Effector memory CD8-positive, alpha-beta T cell (primary cell): Measurements from ENCODE around the gene PKP1.

ENCODE experiments used
- ATAC-seq: fragments of 150-1000 bp; cut with Tn5 transposase; replicated peaks from 2 replicates; pipeline ENCODE4 v1.10.0; 2021; ENCODE audit warnings: mild to moderate bottlenecking, moderate library complexity
- DNase-seq, 3 experiments: peaks; one replicate each; pipeline ENCODE4 v3.0.0; 2021
- H3K27ac Mint-ChIP-seq, 2 donors: one replicate each; pipeline ENCODE4 v1.8.0; 2022; ENCODE audit warnings: mild to moderate bottlenecking in 2 of 2, mixed read lengths in 2 of 2, moderate library complexity in 2 of 2
- H3K27me3 Mint-ChIP-seq, 2 donors: one replicate each; pipeline ENCODE4 v1.8.0; 2022; ENCODE audit warnings: mixed read lengths in 2 of 2
- H3K36me3 Mint-ChIP-seq: one replicate; pipeline ENCODE4 v1.8.0; 2022; ENCODE audit warnings: mild to moderate bottlenecking, moderate library complexity, mixed read lengths; ENCODE audit not compliant: insufficient read depth
- H3K4me1 Mint-ChIP-seq, 2 donors: one replicate each; pipeline ENCODE4 v1.8.0; 2022; ENCODE audit warnings: low read depth in 2 of 2, mixed read lengths in 2 of 2
- H3K4me3 Mint-ChIP-seq, 2 donors: one replicate each; pipeline ENCODE4 v1.8.0; 2022; ENCODE audit warnings: mild to moderate bottlenecking in 2 of 2, mixed read lengths in 2 of 2, moderate library complexity in 2 of 2
- H3K9me3 Mint-ChIP-seq, 2 donors: one replicate each; pipeline ENCODE4 v1.8.0; 2022; ENCODE audit warnings: mixed read lengths in 2 of 2

Gene PKP1

DNA sequence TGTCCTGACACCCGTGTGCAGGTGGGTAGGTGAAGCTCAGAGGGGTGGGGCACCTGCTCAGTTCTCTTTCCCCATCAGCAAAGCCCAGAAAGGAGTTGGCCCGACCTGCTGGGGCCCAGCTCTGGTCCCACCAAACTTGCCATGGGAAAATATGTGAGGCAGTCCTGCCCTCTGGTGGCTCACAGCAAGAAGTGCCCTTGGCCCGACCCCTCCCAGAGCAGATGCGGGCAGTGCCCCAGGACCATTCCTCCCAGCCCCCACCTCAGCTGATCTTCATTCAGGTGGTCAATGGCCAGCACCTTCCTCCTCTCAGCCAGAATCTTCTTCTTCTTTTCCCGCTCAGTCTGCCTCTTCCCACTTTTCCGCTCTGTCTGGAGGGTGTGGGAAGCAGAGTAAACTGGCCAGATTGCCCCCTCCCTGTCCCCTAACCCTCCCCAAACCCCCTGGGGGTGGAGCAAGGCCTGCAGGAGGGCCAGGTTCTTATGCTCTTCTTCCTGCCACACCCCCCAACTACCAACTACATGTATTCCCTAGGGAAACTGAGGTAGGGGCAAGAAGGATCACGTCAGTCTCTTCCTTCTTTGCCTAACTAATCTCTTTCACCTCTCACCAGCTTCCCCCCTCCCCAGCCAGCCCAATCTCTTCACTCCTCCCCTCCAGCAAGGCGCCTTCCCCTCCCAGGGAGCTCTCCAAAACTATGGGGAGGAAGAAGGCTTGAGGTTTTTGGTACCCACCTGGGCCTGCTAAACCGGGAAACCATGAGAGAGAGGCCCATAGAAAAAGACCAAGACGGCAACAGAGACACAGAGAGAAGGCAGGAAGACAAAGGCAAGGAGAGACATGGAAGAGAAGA is 78.6 kb downstream of the PKP1 start:
- no peaks in the 10 kb centered on the region for H3K36me3 Mint-ChIP-seq
- H3K4me1 Mint-ChIP-seq, result peaks cover 0 to 2% of the 10 kb centered on the region in 2 donors
- ATAC-seq, result no peak
- H3K9me3 Mint-ChIP-seq, result no peaks in the 10 kb centered on the region
- H3K4me3 Mint-ChIP-seq, result no peak overlapping the region
- DNase-seq, result no peak
- H3K27me3 Mint-ChIP-seq, result peaks cover 24 to 98% of the 10 kb centered on the region in 2 donors
- no peak overlapping the region for H3K27ac Mint-ChIP-seq

DNA sequence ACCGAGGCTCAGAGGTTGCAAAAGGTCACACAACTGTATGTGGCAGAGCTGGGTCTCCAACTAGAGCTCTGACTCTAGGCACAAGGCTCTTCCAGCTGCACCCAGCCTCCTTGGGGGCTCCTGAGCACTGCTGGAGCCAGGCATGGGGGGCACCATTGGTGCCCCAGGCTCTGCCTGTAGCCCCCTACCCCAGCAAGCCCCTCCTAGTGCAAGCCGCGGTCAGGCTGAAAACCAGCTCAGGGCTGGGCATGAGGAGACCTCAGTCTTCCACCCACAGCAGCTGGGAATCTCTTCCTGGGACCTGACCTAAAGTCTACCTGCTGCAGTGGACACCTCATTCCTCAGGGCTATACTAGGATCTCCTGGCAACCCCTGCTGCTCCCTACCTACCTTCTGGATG is 79.6 kb downstream of the PKP1 start:
- H3K36me3 Mint-ChIP-seq, result no peaks in the 10 kb centered on the region
- H3K4me3 Mint-ChIP-seq, result no peak overlapping the region
- DNase-seq, result no peak
- ATAC-seq, result no peak
- no peak overlapping the region for H3K27ac Mint-ChIP-seq
- H3K9me3 Mint-ChIP-seq, result no peaks in the 10 kb centered on the region
- H3K4me1 Mint-ChIP-seq, result no peaks in the 10 kb centered on the region
- H3K27me3 Mint-ChIP-seq, result peaks cover 31 to 100% of the 10 kb centered on the region in 2 donors

- no peaks in the 10 kb centered on the region for H3K36me3 Mint-ChIP-seq
- H3K27me3 Mint-ChIP-seq, result peaks cover 29 to 100% of the 10 kb centered on the region in 2 donors
- ATAC-seq, result no peak
- no peaks in the 10 kb centered on the region for H3K4me1 Mint-ChIP-seq
- H3K27ac Mint-ChIP-seq, result no peak overlapping the region
- H3K4me3 Mint-ChIP-seq, result no peak overlapping the region
- H3K9me3 Mint-ChIP-seq, result no peaks in the 10 kb centered on the region
- no peak for DNase-seq
Measured at GRCh38 chr1:201363467-201363866, 80.2 kb downstream of the PKP1 start.

GRCh38 chr1:201364808-201365105 is 81.5 kb downstream of the PKP1 start:
- H3K36me3 Mint-ChIP-seq, result peaks cover 2% of the 10 kb centered on the region
- no peaks in the 10 kb centered on the region for H3K4me1 Mint-ChIP-seq
- H3K27me3 Mint-ChIP-seq, result peaks cover 27 to 100% of the 10 kb centered on the region in 2 donors
- DNase-seq, result no peak
- no peak overlapping the region for H3K4me3 Mint-ChIP-seq
- no peak for ATAC-seq
- H3K27ac Mint-ChIP-seq, result no peak overlapping the region
- H3K9me3 Mint-ChIP-seq, result no peaks in the 10 kb centered on the region

DNA sequence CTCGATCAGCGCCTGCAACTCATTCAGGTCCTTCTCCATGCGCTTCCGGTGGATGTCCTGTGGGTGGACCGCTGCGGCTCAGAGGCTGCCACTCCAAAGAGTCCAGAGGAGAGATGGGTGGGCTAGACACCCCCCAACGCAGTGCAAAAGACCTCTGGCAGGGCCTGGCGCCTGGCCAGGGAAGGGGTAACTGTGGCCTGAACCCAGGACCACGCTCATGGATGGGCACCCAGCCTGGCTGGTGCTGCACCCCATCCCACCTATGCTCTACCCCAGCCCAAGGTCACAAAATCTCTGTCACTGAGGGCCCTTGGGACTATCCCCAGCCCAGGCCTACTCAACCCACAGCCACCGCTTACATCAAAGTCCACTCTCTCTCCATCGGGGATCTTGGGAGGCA is 81.9 kb downstream of the PKP1 start:
- no peak for ATAC-seq
- peaks cover 2% of the 10 kb centered on the region for H3K36me3 Mint-ChIP-seq

GRCh38 chr1:201366696-201367095 is 83.4 kb downstream of the PKP1 start:
- DNase-seq (no peak), ATAC-seq (no peak)
- Mint-ChIP-seq H3K4me1 (no peaks in the 10 kb centered on the region), H3K27ac (no peak overlapping the region), H3K36me3 (peaks cover 2% of the 10 kb centered on the region), H3K27me3 (peaks cover 33 to 100% of the 10 kb centered on the region in 2 donors), H3K4me3 (no peak overlapping the region), H3K9me3 (no peaks in the 10 kb centered on the region)

More for the DNA sequence above, 81.9 kb downstream of the PKP1 start:
- no peak overlapping the region for H3K4me3 Mint-ChIP-seq
- DNase-seq, result no peak
- H3K4me1 Mint-ChIP-seq, result no peaks in the 10 kb centered on the region
- H3K27me3 Mint-ChIP-seq, result peaks cover 25 to 100% of the 10 kb centered on the region in 2 donors
- H3K27ac Mint-ChIP-seq, result no peak overlapping the region
- H3K9me3 Mint-ChIP-seq, result no peaks in the 10 kb centered on the region

DNA sequence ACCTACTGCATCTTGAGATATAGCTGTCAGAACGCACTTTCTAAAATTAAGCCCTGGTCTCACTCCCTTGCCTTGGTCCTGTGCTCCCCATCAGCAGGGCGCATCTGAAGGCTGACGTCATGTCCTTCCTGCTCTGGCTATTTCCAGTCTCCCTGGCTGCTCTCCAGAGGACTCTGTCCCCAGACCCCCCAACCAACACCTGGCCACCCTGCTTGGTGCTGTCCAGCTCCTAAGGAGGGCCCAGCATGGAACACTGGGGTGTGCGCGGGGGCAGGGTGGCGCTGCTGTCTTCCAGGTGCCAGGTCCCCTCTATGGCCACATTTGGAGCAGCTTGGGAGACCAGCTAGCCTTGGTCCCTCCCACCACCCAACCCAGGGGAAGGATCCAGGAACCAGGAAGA is 85.9 kb downstream of the PKP1 start:
- H3K27me3 Mint-ChIP-seq, result peaks cover 27 to 98% of the 10 kb centered on the region in 2 donors
- no peaks in the 10 kb centered on the region for H3K4me1 Mint-ChIP-seq
- H3K27ac Mint-ChIP-seq, result no peak overlapping the region
- DNase-seq, result no peak
- ATAC-seq, result no peak
- H3K4me3 Mint-ChIP-seq, result no peak overlapping the region
- H3K36me3 Mint-ChIP-seq, result peaks cover 2% of the 10 kb centered on the region
- no peaks in the 10 kb centered on the region for H3K9me3 Mint-ChIP-seq

DNA sequence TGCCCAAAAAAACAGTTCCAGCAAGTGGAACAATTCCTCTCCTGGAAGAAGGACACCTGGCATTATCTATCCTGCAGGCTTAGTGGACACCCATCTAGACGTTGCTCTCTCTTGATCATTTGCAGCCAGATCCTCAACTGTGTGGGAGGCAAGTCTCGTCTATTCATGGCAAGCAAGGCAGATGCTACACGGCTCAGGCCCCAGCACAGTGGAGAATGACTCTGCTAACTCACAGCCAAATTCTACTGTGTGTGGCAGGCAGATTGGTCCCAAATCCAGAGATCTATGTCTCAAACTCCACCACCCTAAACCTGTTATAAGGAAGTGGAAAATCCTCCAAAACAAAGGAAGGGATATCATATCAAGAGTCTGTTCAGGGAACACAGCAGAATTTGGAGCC is 87.2 kb downstream of the PKP1 start:
- Mint-ChIP-seq H3K4me1 (no peaks in the 10 kb centered on the region), H3K9me3 (no peaks in the 10 kb centered on the region), H3K36me3 (peaks cover 2% of the 10 kb centered on the region), H3K27me3 (peaks cover 27 to 98% of the 10 kb centered on the region in 2 donors), H3K27ac (no peak overlapping the region), H3K4me3 (no peak overlapping the region)
- DNase-seq (no peak), ATAC-seq (no peak)

GRCh38 chr1:201371276-201371675 is 88.0 kb downstream of the PKP1 start:
- no peak overlapping the region for H3K4me3 Mint-ChIP-seq
- no peaks in the 10 kb centered on the region for H3K9me3 Mint-ChIP-seq
- H3K27ac Mint-ChIP-seq, result no peak overlapping the region
- peaks cover 30 to 98% of the 10 kb centered on the region in 2 donors for H3K27me3 Mint-ChIP-seq
- peaks cover 2% of the 10 kb centered on the region for H3K36me3 Mint-ChIP-seq
- ATAC-seq (no peak), DNase-seq (no peak)
- no peaks in the 10 kb centered on the region for H3K4me1 Mint-ChIP-seq

DNA sequence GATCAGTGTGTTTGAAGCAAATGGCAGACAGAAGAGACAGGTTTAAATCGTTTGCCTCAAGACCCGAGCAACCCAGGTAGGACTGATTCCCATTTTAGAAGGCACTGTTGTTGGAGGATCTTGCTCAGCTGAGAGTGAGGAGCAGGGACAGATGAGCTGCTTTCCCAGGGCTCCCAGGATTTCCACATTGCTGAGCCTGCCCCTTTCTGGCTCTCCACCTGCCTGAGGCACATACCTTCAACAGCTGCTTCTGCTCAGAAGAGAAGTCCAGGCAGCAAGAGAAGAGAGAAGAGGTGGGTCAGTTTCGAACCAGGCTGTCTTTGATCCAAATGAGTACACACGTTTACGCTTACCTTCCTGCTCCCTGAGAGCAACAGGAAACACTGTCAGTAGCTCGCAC is 88.5 kb downstream of the PKP1 start:
- H3K36me3 Mint-ChIP-seq, result peaks cover 2% of the 10 kb centered on the region
- H3K9me3 Mint-ChIP-seq, result no peaks in the 10 kb centered on the region
- ATAC-seq, result no peak
- H3K27me3 Mint-ChIP-seq, result peaks cover 33 to 98% of the 10 kb centered on the region in 2 donors
- DNase-seq, result no peak
- H3K27ac Mint-ChIP-seq, result no peak overlapping the region
- H3K4me3 Mint-ChIP-seq, result no peak overlapping the region
- no peaks in the 10 kb centered on the region for H3K4me1 Mint-ChIP-seq

DNA sequence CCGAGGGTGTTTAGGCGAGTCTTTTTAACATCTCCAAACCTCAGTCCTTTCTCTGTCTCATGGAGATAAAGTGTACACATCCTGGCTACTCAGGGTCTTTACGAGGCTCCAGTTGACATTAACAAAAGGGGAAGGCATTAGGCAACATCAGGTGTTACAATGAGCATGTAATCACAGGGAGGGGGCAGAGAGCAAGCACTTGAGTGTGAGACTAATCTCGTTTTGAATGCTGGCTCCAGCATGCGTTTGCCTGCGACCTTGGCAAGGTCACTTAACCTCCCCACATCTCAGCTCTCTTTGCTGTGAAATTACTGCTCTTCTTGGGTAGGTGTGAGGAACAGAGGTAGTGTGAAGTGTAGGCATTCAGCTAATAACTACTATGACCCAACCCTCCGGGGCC is 91.1 kb downstream of the PKP1 start:
- Mint-ChIP-seq H3K9me3 (no peaks in the 10 kb centered on the region), H3K36me3 (no peaks in the 10 kb centered on the region), H3K27ac (no peak overlapping the region), H3K27me3 (peaks cover 22 to 91% of the 10 kb centered on the region in 2 donors), H3K4me3 (no peak overlapping the region), H3K4me1 (no peaks in the 10 kb centered on the region)
- no peak for DNase-seq
- no peak for ATAC-seq

GRCh38 chr1:201375169-201375568 is 91.9 kb downstream of the PKP1 start:
- H3K4me1 Mint-ChIP-seq, result no peaks in the 10 kb centered on the region
- no peak overlapping the region for H3K4me3 Mint-ChIP-seq
- H3K27ac Mint-ChIP-seq, result no peak overlapping the region
- DNase-seq (no peak), ATAC-seq (no peak)
- no peaks in the 10 kb centered on the region for H3K9me3 Mint-ChIP-seq
- no peaks in the 10 kb centered on the region for H3K36me3 Mint-ChIP-seq
- peaks cover 20 to 83% of the 10 kb centered on the region in 2 donors for H3K27me3 Mint-ChIP-seq

DNA sequence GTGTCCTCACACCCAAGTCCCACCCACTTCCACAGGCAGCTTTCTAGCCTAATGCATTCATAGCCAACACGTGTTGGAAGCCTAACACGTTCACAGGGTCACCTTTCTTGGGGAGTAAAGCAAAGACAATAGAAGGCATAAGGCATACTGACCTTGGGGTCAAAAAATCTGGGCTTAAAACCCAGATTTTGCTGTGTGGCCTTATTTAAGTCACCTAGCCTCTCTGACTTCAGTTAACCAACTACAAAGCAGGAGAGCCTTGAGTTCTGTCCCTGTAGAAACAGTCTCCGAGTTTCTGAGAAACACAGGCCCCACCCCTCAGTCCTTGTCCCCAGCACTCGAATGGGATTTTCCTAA is 92.8 kb downstream of the PKP1 start:
- no peak overlapping the region for H3K4me3 Mint-ChIP-seq
- H3K27me3 Mint-ChIP-seq, result peaks cover 18 to 78% of the 10 kb centered on the region in 2 donors
- no peaks in the 10 kb centered on the region for H3K36me3 Mint-ChIP-seq
- ATAC-seq (no peak), DNase-seq (no peak)
- H3K9me3 Mint-ChIP-seq, result no peaks in the 10 kb centered on the region
- H3K4me1 Mint-ChIP-seq, result no peaks in the 10 kb centered on the region
- H3K27ac Mint-ChIP-seq, result no peak overlapping the region

GRCh38 chr1:201376464-201377374 is 93.4 kb downstream of the PKP1 start:
- Mint-ChIP-seq H3K4me1 (no peaks in the 10 kb centered on the region), H3K36me3 (no peaks in the 10 kb centered on the region), H3K27ac (no peak overlapping the region), H3K4me3 (no peak overlapping the region), H3K9me3 (no peaks in the 10 kb centered on the region), H3K27me3 (peaks cover 12 to 78% of the 10 kb centered on the region in 2 donors)
- DNase-seq, result no peak
- no peak for ATAC-seq
